Endothelial cell of umbilical vein (primary cell): ENCODE measurements around the gene STK11IP. TPM values are rescaled to one million over a fixed set of nuclear protein-coding genes. Genes with fewer than 3 reads are reported as not detected.

ENCODE experiments used
- BruUV-seq: library from RNA; stranded (reverse); fragments of 400-500 nt; replicated peaks from 2 replicates; lab custom pipeline; 2021; lab: Mats Ljungman, UMichigan
- CTCF ChIA-PET: fragments of 300-600, 350-600 bp; sonication (Branson Sonifier 250); formaldehyde crosslinking; loops from one replicate; lab custom pipeline; 2021; ENCODE audit warnings: antibody characterized with exemption, inconsistent platforms; lab: Charles Lee
- POLR2A ChIA-PET: fragments of 300-600, 350-600 bp; sonication (Branson Sonifier 250); formaldehyde crosslinking; loops from one replicate; lab custom pipeline; 2021; ENCODE audit warnings: antibody characterized with exemption, inconsistent platforms; lab: Charles Lee
- DNase-seq: peaks from one replicate; pipeline ENCODE4 v3.0.0-alpha.2; 2011; ENCODE audit warnings: low read depth, low spot score
- FAIRE-seq: peaks from 2 replicates; lab custom pipeline; 2011; peaks lifted over from hg19 to GRCh38; lab: Jason Lieb, UNC
- H2AFZ ChIP-seq: 2 replicates; pipeline ENCODE4 v1.6.0; 2012; ENCODE audit warnings: low read depth, low read length, control low read depth, inconsistent platforms
- H3K27ac ChIP-seq: 2 replicates; pipeline ENCODE4 v1.5.1; 2011; ENCODE audit warnings: low read depth, mild to moderate bottlenecking, control low read depth, low read length, moderate library complexity; ENCODE audit not compliant: insufficient read depth
- H3K27me3 ChIP-seq, 2 experiments: 2 replicates each; pipeline versions ENCODE4 v1.6.0 to v1.6.1; 2011; ENCODE audit warnings: low read length in 2 of 2, mixed read lengths in 1 of 2; ENCODE audit not compliant: control insufficient read depth in 2 of 2, insufficient read depth in 2 of 2
- H3K36me3 ChIP-seq, 2 experiments: 2 replicates in 1 of 2; 3 replicates in 1 of 2; pipeline ENCODE4 v1.5.1; 2011; ENCODE audit warnings: low read length in 2 of 2, mild to moderate bottlenecking in 1 of 2, moderate library complexity in 1 of 2; ENCODE audit not compliant: control insufficient read depth in 2 of 2, insufficient read depth in 2 of 2; ENCODE audit errors: extremely low read depth in 1 of 2
- H3K4me1 ChIP-seq: 3 replicates; pipeline ENCODE4 v1.5.1; 2011; ENCODE audit warnings: mild to moderate bottlenecking, low read length; ENCODE audit not compliant: control insufficient read depth, insufficient read depth; ENCODE audit errors: extremely low read depth
- H3K4me2 ChIP-seq: 2 replicates; pipeline ENCODE4 v1.6.1; 2011; ENCODE audit warnings: low read length, control low read depth, mixed read lengths; ENCODE audit not compliant: insufficient read depth
- H3K4me3 ChIP-seq, 3 experiments: fragments of 200-600 bp in 1 of 3; sonication (generic), shearing (Covaris generic) in 1 of 3; replicated peaks in 1 of 3; 2 replicates each; pipeline ENCODE4 v1.5.1; 2011 to 2016; ENCODE audit warnings: control low read depth in 3 of 3, low read length in 3 of 3, mild to moderate bottlenecking in 2 of 3, inconsistent platforms in 1 of 3, low read depth in 1 of 3, moderate library complexity in 1 of 3; ENCODE audit not compliant: insufficient read depth in 1 of 3
- H3K79me2 ChIP-seq: 2 replicates; pipeline ENCODE4 v1.6.0; 2012; ENCODE audit warnings: low read length, inconsistent platforms; ENCODE audit not compliant: control insufficient read depth, insufficient read depth
- H3K9ac ChIP-seq: replicated peaks from 2 replicates; pipeline ENCODE3; 2011; ENCODE audit warnings: low read length, control low read depth; ENCODE audit not compliant: insufficient read depth; ENCODE audit errors: extremely low read depth
- H3K9me1 ChIP-seq: replicated peaks from 3 replicates; pipeline ENCODE4 v1.6.0; 2011; ENCODE audit warnings: mild to moderate bottlenecking, low read length; ENCODE audit not compliant: control insufficient read depth, insufficient read depth; ENCODE audit errors: extremely low read depth
- H3K9me3 ChIP-seq: replicated peaks from 2 replicates; pipeline ENCODE4 v1.5.1; 2012; ENCODE audit warnings: low read length, inconsistent platforms; ENCODE audit not compliant: control insufficient read depth, insufficient read depth
- H4K20me1 ChIP-seq: replicated peaks from 2 replicates; pipeline ENCODE3; 2011; ENCODE audit warnings: mild to moderate bottlenecking, low read length; ENCODE audit not compliant: control insufficient read depth, insufficient read depth; ENCODE audit errors: extremely low read depth
- EZH2 ChIP-seq: IDR thresholded peaks from 2 replicates; pipeline ENCODE4 v1.6.1; 2012; ENCODE audit warnings: borderline replicate concordance, low read depth, mild to moderate bottlenecking, moderate library complexity, low read length, inconsistent platforms; ENCODE audit not compliant: severe bottlenecking
- FOS ChIP-seq: IDR thresholded peaks from 2 replicates; pipeline ENCODE4 v1.6.1; 2011; ENCODE audit warnings: mild to moderate bottlenecking, low read length, moderate library complexity, borderline replicate concordance; ENCODE audit not compliant: insufficient read depth
- GATA2 ChIP-seq: IDR thresholded peaks from 2 replicates; pipeline ENCODE4 v1.7.0; 2011; ENCODE audit warnings: low read depth, mild to moderate bottlenecking, moderate library complexity, mixed read lengths, low read length; ENCODE audit not compliant: insufficient read length, insufficient read depth
- JUN ChIP-seq: IDR thresholded peaks from 2 replicates; pipeline ENCODE4 v1.6.1; 2011; ENCODE audit warnings: borderline replicate concordance, low read depth; ENCODE audit not compliant: insufficient read length, insufficient read depth
- MYC ChIP-seq: IDR thresholded peaks from one replicate; pipeline ENCODE4 v1.6.1; 2011; ENCODE audit warnings: mild to moderate bottlenecking, low read depth, low read length
- POLR2A ChIP-seq: IDR thresholded peaks from 2 replicates; pipeline ENCODE4 v1.6.1; 2012; ENCODE audit warnings: low read depth, mild to moderate bottlenecking, control low read depth, low read length
- POLR2AphosphoS5 ChIP-seq: IDR thresholded peaks from 2 replicates; pipeline ENCODE4 v1.6.1; 2012; ENCODE audit warnings: low read depth, mild to moderate bottlenecking, control low read depth, low read length, moderate library complexity; ENCODE audit not compliant: insufficient read depth
- dilution Hi-C: fragments of 300-500 bp; cut with MboI; formaldehyde crosslinking; loops from one replicate; pipeline ENCODE4 v1.15.0; 2019; ENCODE audit warnings: low sequenced_read_pairs; ENCODE audit not compliant: extremely low pct_ligation_motif_present
- intact Hi-C: fragments of 100-400 bp; cut with micrococcal nuclease; formaldehyde crosslinking; loops from one replicate; pipeline ENCODE4 v1.10.0; 2022
- polyA plus RNA-seq, 4 experiments: library from polyadenylated mRNA; depleted of rRNA in 3 of 4; stranded (reverse) in 3 of 4; unstranded in 1 of 4; fragments of >200 nt; gene quantifications; 2 replicates each; pipeline versions ENCODE4 v1.2.1 to v1.2.3, GENCODE V29; 2011 to 2012; ENCODE audit warnings: missing spikeins in 1 of 4
- total RNA-seq: library from RNA; stranded (reverse); gene quantifications from 2 replicates; pipeline ENCODE4 v1.2.3, GENCODE V29; 2021
- TF ChIP-seq, protein P1 (sequence below), 2 donors: IDR thresholded peaks; 1 replicate in 1 of 2; 2 replicates in 1 of 2; pipeline ENCODE4 v1.5.1; 2011; ENCODE audit warnings: low read length in 2 of 2, mild to moderate bottlenecking in 2 of 2, moderate library complexity in 2 of 2, control low read depth in 1 of 2, inconsistent platforms in 1 of 2, low read depth in 1 of 2; ENCODE audit not compliant: insufficient read depth in 1 of 2; ENCODE audit errors: extremely low read depth in 1 of 2
- TF ChIP-seq, protein P2 (sequence below): IDR thresholded peaks from 2 replicates; pipeline ENCODE4 v1.6.1; 2011; ENCODE audit not compliant: insufficient read depth, insufficient read length

Gene STK11IP
- total and polyA plus RNA-seq, 2 donors (not counting 3 experiments of a cell fraction or from before 2014, with no cell fraction given): 17.7 to 19.2 TPM

DNA sequence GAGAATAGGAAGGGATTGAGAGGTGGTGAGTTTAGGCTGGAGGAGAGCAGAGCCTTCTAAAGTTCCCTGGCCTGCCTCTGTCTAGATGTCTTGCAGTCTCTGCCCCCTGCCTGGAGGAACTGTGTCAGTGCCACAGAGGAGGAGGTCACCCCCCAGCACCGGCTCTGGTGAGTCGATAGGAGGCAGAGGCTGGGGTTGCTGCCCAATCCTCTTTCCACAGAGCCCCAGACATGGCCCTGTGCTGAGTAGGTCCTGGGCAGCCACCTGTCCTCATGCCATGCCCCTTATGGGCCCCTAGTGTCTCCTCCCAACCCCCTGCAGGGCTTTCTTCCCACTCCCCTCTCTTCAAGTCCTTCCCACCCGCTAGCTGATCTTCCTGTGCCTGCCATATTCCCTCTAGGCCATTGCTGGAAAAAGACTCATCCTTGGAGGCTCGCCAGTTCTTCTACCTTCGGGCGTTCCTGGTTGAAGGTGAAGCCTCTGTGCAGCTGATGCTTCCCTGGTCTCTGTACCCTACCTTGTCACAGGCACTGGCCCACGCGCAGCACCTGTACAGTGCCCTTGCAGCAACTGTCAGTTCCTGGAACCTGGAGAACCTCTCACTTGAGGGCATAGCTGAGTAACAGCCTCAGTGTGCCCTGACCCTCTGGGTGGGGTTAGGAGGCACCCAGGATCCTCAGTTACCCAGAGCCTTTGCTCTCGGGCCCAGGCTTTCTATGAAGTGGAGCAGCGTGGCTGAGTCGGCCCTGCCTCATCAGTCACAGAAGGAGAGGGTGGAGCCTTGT lies 16.6 kb downstream of the STK11IP start:
- Histone ChIP-seq H3K9ac (no peak overlapping the region), H3K27me3 (no peaks in the 10 kb centered on the region), H3K27ac (no peak overlapping the region), H3K36me3 (peaks cover 0 to 11% of the 10 kb centered on the region in 2 experiments), H3K4me3 (no peak overlapping the region), H3K4me1 (no peaks in the 10 kb centered on the region), H4K20me1 (no peaks in the 10 kb centered on the region), H3K4me2 (no peak overlapping the region), H3K79me2 (no peaks in the 10 kb centered on the region), H2AFZ (no peak overlapping the region), H3K9me1 (no peaks in the 10 kb centered on the region), H3K9me3 (no peaks in the 10 kb centered on the region)
- no peak for FAIRE-seq
- dilution Hi-C loops (no loop called here), intact Hi-C loops (no loop called here)
- POLR2A ChIA-PET: no interaction called here
- no peak for DNase-seq
- TF ChIP-seq, protein P1, sequence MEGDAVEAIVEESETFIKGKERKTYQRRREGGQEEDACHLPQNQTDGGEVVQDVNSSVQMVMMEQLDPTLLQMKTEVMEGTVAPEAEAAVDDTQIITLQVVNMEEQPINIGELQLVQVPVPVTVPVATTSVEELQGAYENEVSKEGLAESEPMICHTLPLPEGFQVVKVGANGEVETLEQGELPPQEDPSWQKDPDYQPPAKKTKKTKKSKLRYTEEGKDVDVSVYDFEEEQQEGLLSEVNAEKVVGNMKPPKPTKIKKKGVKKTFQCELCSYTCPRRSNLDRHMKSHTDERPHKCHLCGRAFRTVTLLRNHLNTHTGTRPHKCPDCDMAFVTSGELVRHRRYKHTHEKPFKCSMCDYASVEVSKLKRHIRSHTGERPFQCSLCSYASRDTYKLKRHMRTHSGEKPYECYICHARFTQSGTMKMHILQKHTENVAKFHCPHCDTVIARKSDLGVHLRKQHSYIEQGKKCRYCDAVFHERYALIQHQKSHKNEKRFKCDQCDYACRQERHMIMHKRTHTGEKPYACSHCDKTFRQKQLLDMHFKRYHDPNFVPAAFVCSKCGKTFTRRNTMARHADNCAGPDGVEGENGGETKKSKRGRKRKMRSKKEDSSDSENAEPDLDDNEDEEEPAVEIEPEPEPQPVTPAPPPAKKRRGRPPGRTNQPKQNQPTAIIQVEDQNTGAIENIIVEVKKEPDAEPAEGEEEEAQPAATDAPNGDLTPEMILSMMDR (IDR thresholded peaks at IDR 0.05; ENCODE audit: extremely low read depth in 1 of 2, insufficient read depth in 1 of 2, low read depth in 1 of 2, low read length in 2 of 2): no peak
- TF ChIP-seq POLR2AphosphoS5: no peak
- TF ChIP-seq, protein P2, sequence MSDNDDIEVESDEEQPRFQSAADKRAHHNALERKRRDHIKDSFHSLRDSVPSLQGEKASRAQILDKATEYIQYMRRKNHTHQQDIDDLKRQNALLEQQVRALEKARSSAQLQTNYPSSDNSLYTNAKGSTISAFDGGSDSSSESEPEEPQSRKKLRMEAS: no peak
- no peak for TF ChIP-seq EZH2
- TF ChIP-seq FOS: no peak
- TF ChIP-seq GATA2: no peak
- TF ChIP-seq MYC: no peak
- TF ChIP-seq JUN: no peak
- no peak for TF ChIP-seq POLR2A
- CTCF ChIA-PET: no interaction called here
- BruUV-seq: no TSS peak
